GM03348 (cell line): ENCODE measurements around the gene GABBR1.
"Not testable (repeated sequence)": the region's sequence is repeated elsewhere in the genome, so short reads cannot be mapped to it uniquely, and the experiment has no call there.

Source experiments
- DNase-seq: peaks from one replicate; pipeline ENCODE4 v3.0.0; 2012; ENCODE audit warnings: low spot score

The GABBR1 gene

GRCh38 chr6:29632789-29633533, at the start of gene GABBR1:
Gene GABBR1, minus strand, starts transcription at chr6:29633183. Its CDS starts 798 bp downstream, at chr6:29632385.
- peak; percentile 99 for DNase-seq

DNA sequence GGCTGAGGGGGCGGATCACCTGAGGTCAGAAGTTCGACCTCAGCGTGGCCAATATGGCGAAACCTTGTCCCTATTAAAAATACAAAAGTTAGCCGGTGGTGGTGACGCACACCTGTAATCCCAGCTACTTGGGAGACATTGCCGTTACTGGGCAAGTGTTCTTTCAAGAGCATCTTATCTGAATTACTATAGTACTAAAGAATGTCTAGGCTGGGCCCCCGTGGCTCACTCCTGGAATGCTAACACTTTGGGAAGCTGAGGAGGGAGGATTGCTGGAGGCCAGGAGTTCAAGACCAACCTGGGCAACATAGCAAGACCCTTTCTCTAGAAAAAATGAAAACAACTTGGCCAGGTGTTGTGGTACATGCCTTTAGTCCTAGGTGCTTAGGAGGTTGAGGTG, 48.8 kb upstream of the GABBR1 start:
- no peak for DNase-seq

DNA sequence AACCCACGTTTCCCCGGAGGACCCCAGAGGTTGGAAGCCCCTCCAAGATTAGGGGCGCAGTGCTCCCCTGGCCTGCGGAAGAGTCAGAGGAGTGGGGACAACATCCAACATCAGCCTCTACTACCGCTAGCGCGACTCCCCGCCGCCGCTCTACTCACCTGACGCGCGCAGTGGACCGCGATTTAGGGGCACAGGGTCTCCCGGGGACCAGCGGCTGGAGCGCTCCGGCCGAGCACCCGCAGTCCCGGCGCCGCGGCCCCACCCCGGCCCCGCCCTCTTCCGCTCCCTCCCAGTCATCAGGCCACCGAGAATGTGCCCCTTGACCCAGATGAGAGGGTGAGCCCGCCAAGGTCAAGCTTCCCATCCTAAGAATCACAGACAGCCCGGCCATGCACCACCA, 47.9 kb upstream of the GABBR1 start, which contains the start of gene ZFP57:
Gene ZFP57 (minus strand): TSS at position 249 of the 400 bp plus-strand sequence. CDS start 4,149 bp downstream, outside the sequence.
- no peak for DNase-seq

DNA sequence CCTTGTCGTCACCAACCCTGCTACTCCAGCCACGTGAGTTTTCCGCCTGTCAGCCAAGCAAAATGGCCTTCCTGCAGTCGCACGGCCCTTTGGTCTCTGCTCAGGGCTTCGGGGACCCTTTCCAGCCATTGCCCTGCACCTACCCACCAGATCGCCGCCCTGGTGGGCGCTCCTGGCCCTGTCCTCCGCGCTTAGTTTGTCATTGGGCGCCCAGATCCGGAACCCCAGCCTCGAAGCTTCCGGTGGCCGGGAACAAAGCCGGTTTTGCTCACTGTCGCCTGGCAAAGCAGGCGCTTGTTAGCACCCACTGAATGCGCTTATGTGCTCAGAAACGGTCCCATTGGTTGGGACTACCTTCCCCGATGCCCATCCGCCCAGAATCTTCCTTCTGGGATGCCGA, 47.4 kb upstream of the GABBR1 start:
- no peak for DNase-seq

DNA sequence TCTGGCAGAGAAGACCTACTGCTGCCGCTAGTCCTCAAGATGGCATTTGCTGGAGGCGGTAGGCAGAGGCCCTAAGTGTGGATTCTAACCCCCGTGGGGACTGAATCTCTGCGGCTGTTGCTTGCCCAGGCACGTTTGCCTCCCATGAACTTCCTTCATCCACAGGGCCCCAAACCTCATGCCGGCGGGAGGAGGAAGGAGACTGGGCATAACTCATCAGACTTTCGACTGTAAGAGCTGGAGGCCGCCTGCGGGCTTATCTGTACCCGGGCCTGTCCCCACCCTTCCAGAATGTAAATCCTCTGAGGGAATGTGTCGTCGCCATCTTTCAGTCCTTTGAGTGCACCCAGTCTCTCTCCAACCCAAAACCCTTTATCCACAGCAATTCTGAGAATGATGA, 47.0 kb upstream of the GABBR1 start:
- DNase-seq: no peak

GRCh38 chr6:29678114-29678513, 45.1 kb upstream of the GABBR1 start:
- no peak for DNase-seq

DNA sequence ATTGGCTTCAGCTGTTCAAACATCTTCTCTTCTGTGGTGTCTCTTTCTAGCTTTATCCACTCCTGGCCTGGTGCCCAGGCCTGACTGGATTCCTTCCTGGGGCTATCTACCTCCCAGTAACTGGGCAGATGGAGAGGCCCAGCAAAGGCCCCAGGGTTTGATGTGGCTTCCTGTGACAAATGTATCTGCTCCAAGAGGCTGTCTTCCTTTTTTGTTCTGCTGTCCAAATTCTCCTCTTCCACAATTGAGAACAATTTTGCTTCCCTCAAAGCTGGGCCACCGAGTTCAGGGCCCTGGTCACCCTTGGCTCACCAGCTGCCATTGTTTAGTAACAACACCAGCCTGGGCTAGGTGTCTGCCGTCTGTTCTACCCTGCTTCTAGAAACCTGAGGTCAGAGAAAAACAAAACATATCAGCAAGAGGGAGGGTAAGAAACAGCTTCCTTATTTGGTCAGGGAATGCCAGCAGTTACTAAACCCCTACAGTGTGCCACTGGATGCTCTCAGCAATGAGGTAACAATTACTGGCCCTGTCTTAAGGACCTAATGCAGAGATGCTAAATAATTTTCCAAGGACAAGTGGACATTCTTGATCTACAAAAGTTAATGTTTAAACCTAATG, 44.1 kb upstream of the GABBR1 start:
- DNase-seq: no peak

- no peak for DNase-seq
Observed at GRCh38 chr6:29675561-29675960, 42.6 kb upstream of the GABBR1 start.

GRCh38 chr6:29674008-29674407, 41.0 kb upstream of the GABBR1 start:
- no peak for DNase-seq

DNA sequence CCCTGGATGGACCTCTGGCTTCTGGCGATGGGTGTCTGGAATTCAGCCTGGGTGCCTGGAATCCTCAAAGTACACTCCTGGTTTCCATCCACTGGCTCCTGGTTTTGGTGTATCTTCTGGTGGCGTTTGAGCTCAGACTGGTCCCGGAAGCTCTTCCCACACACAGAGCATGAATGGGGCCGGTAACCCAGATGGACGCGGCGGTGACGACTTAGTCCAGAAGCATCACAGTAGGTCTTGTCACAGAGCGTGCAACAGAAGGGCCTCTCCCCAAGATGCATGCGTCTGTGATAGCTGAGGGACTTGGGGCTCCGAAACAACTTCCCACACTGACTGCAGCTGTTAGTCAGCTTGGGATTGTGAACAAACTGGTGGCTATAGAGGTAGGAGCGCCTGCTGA, 40.2 kb upstream of the GABBR1 start:
- DNase-seq: no peak

GRCh38 chr6:29672116-29672515, 39.1 kb upstream of the GABBR1 start:
- DNase-seq: not testable (repeated sequence)

GRCh38 chr6:29671026-29671425, 38.0 kb upstream of the GABBR1 start:
- no peak for DNase-seq

DNA sequence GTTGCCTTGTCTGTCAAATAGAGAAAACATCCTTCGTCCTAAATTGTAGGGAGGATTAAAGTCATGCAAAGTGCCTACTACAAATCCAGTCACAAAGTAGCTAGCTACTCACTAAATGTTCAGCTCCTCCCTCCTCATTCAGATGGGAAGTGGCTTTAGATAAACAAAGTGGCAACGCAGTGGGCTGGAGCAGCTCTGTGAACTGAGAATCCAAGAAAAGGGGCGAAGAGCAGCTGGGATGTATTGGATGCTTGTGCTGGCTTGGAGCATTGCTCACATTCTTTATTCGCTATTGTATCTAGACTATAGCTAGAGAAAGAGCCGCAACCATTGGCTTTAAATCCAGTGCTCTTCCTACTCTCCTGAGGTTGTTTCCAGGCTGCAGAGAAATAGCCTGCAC, 34.2 kb upstream of the GABBR1 start:
- no peak for DNase-seq

- no peak for DNase-seq
Observed at GRCh38 chr6:29666826-29667130, 33.8 kb upstream of the GABBR1 start.

DNA sequence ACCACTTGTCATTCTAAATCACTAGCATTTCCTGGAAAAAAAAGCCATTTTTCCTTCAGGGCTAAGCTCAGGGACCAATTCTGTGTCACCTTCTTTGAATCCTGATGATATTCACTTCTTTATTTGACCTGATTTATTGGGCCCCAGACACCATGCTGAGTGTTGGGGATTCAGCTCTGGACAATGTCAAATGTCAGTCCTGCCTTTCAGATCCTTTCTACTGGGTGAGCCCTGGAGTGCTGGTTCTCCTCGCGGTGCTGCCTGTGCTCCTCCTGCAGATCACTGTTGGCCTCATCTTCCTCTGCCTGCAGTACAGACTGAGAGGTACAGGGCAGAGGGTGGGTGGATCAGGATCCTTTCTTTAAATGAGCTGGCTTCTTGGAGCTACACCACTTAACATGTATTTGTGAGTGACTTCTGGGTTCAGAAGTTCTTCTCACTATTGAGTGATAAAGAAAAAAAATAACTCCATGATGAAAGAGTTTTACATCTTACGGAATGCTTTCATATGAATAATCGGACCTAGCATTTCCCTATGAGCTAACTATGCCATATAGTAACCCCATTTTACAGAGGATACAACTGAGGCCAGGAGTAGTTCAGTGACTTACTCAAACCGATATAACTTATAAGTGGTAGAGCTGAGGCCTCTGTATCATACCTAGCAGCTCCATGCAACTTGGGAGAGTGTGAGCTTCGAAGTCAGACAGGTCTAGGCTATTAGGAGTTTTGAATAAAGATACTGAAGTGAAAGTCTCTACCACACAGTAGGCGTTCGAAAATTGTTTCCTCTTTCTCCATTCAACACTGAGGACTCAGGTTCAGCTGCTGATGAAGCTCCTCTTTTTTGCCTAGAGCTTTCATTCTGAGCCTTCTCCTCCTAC, 33.2 kb upstream of the GABBR1 start:
- DNase-seq: no peak

GRCh38 chr6:29663300-29664042, 30.5 kb upstream of the GABBR1 start:
- DNase-seq: no peak

DNA sequence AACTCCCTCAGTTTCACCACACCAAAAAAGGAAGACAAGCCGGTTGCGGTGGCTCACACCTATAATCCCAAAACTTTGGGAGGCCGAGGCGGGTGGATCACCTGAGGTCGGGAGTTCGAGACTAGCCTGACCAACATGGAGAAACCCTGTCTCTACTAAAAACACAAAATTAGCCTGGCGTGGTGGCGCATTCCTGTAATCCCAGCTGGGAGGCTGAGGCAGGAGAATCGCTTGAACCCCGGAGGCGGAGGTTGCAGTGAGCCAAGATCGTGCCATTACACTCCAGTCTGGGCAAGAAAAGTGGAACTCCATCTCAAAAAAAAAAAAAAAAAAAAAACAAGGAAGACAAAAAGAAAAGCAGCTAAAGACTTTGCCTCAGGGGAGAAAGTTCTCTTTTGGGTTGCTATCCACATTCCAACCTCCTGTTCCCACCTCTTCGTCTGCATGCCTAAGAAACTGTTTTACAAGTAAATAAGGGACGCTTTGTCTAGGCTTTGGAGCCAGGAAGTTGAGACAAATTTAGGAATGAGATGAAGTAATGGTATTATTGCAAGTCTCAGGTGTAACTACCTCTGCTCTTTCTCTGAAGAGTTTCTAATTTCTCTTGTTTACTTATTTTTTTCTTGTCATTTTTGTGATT, 28.6 kb upstream of the GABBR1 start:
- not testable (repeated sequence) for DNase-seq

DNA sequence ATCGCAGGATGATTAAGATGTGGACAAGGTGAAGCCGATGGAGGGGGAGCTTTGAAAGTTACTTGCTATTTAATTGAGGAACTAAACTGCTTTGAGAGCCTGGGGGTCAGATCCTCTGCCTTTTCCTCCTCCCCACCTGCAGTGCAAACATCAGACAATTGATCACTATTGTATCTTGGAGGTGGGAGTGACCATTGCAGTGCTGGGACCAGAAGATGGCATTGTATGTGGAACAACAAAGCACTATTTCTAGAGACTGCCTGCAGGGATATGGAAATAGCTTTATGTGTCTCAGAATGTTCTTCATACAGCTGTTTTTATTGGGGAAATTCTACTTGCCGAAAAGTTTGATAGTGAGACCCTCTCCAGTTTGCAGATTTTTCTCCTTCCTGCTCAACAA, 28.1 kb upstream of the GABBR1 start:
- no peak for DNase-seq

DNA sequence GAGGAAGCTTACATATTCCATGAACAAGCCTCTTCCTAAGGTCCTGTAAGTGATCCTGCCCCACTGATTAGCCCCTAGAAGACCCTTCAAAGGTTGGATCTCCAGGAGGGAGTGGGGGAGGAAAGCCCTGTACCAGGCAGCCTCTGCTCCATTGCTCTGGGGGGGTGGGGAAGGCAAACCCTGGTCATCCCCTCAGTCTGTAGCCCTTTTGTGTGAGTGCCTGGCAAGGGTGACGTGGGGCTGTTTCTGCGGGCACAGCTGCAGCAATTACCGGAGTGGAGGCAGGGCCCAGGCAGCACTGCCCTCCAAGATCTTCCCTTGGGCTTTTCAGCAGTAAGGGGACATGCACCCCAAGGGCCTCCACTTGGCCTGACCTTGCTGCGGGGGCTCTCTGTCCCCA, 23.8 kb upstream of the GABBR1 start, which contains the start of gene MOG:
Gene MOG (plus strand): TSS at position 295 of the 400 bp plus-strand sequence. CDS start 118 bp downstream, outside the sequence.
- DNase-seq: no peak

- no peak for DNase-seq
Observed at GRCh38 chr6:29656157-29656556, 23.2 kb upstream of the GABBR1 start.

GRCh38 chr6:29655658-29656057, 22.7 kb upstream of the GABBR1 start:
- DNase-seq: no peak
